Activated CD8-positive, alpha-beta memory T cell treated with anti-CD3 and anti-CD28 coated beads, Interleukin-2, amount 50 U/mL, for 24 hours (primary cell): ENCODE measurements around the gene ZNF646.
"Not testable (repeated sequence)": the region's sequence is repeated elsewhere in the genome, so short reads cannot be mapped to it uniquely, and the experiment has no call there.

Experiments
- DNase-seq: peaks from one replicate; pipeline ENCODE4 v3.0.0-alpha.2; 2020; ENCODE audit errors: extremely low read depth

Gene ZNF646

DNA sequence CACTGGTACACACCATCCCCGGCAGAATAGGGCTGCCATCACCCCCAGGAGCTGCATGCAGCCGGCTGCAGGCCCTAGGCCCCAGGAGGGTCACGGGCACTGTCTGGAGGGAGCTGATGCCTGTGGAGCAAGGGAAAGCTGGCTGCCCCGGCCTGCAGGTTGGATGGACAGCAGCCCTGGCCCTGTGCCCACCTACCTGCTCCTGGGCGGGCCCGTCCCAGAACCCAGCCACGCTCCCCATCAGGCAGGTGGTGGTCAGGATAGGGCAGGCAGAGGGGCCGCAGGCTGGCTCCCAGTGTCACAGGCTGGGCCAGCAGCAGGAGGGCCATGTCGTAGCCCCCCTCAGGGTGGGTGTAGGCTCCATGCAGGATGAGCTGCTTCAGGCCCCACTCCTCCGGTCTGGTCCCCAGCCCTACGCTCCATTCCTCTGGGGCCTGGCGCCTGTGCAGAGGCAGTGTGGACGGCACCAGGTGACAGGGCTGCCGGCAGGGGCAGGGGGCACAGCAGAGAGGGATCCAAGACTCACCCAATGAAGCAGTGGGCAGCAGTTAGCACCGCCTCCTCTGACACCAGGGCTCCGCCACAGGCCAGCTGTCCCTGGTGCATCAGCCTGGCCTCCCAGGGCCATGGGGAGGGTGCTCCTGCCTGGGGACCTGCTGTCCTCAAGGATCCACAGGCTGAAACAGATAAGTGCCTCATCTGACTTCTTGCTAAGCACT, 10.5 kb downstream of the ZNF646 start:
- no peak for DNase-seq

DNA sequence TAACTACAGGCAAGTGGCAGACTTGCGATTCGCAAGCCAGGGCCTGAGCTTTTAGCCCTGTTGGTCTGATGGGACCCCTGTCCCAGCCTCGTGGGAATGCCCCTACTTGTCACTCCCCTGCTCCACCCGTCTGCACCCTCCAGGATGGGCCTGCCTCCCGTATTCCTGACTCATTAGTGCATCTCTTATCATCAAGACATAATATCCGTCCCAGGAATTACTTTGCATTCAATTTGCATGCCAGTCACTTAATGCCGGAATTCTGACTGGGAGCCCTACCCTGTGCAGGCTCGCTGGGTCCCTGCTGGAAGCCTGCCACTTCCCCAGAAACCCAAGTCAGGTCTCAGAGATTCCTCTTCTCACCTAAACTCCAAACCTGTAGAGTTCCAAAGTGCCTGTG, 11.2 kb downstream of the ZNF646 start:
- DNase-seq, result no peak

DNA sequence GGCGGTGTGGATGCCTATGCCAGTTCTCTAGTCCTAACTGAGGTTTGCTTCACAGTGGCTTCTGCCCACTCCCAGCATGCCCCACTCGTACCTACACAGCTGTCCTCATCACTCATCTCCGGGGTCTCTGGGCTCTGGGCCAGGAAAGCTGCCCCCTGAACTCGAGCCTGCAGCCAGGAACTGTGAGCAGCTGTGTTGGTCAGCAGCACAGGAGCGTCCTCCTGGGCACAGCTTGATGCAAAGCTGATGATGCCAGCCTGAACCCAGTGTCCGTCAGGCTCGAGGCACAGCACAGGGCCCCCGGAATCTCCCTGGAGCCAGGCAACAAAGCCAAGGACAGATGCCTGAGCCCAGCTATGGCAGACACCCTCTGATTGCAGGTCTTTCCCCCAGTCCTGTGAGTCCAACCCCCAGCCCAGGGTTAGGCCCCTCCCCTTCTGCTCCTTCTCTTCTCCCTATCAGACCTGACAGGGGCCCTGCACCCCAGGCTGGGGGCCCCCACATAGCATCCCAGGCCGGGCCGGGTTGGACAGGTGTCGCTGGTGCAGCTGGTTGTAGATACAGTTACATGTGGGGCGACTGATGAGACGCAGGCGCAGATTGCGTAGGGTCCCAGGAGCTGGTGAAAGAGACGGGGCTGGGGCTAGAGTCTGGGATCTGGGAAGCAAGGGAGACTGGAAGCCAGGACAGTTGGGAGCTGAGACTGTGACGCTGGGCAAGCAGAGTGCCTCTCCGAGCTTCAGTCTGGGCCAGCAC, 11.8 kb downstream of the ZNF646 start:
- no peak for DNase-seq

DNA sequence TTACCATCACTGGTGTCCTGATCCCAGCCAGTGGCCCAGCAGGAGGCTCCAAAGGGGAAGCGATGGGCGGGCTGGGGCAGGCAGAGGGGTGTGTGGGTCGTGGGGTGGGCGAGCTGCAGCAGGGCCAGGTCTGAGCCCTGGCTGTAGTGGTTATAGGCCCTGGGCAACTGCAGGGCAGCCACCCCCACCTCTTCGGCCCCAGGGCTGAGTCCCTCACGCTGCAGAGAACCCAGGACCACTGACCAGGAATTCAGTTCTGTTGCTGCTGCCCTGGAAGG, 12.3 kb downstream of the ZNF646 start:
- DNase-seq, result no peak

DNA sequence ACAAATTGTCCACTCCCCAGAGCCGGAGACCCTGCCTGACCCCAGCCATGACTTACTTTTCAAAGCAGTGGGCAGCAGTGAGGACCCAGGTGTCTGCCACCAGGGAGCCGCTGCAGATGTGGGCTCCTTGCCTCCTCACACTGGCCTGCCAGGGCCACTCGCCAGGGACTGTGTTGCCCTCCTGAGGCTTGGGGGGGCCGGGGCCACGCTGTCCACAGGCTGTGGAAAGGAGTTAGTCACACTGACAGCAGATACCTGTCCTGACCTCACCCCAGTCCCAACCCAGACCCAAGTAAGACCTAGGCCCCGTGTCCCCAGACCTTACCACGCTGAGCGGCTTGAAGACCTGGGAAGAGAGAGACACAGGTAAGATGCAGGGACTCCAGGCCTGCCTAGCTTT, 13.3 kb downstream of the ZNF646 start:
- DNase-seq, result no peak

DNA sequence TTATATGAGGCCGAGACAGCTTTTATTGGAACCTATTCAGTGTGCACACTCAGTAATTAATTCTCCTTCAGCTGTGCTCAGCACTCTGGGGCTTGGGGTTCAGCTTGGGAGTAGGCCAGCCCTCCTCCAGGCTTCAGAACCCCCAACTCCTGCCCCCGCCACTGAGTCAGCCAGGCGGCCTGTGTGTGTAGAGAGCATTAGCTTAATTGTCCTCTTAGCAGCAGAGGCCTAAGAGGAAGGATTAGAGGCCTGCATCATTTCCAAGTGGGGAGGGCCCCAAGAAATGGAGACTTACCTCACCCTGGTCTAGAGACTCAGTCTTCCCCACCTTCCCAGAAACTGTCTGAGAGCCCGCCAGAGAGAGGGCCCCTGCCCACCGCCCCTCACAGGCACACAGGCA, 13.7 kb downstream of the ZNF646 start:
- no peak for DNase-seq

DNA sequence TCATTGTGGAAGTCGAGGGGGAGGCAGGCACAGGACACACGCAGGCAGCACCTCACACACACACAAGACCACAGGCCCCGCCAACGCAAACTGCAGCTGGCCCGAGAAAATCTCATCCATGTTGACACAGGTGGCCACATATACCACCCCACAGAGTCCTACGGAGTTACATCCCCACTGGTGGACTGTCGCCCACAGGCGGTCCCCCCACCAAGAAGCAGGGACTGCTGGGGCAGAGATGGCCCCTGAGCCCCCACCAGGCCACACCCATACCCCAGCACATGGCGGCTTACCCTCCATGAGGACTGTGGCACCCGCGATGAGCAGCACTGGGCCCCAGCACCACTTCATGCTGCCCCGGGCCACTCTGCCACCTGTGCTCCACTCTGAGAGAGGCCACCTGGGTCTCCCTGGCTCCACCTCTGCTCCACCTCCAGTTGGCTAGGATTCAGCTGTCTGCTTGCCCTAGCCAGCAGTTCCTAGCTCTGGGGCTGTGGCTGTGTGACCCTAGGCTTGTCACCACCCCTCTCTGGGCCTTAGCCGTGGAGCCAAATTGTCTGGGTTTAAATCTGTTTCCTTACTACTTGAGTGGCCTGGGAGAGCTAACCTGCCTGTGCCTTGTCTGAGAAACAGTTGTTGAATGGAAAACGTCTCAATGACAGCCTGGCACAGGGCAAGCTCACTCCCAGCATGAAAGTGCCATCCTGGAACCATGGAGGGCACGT, 14.4 kb downstream of the ZNF646 start, which contains the start of gene PRSS53:
PRSS53 (minus strand) TSS at position 485 of the 725 bp plus-strand sequence; CDS start at position 351, 134 bp downstream.
- DNase-seq, result no peak

DNA sequence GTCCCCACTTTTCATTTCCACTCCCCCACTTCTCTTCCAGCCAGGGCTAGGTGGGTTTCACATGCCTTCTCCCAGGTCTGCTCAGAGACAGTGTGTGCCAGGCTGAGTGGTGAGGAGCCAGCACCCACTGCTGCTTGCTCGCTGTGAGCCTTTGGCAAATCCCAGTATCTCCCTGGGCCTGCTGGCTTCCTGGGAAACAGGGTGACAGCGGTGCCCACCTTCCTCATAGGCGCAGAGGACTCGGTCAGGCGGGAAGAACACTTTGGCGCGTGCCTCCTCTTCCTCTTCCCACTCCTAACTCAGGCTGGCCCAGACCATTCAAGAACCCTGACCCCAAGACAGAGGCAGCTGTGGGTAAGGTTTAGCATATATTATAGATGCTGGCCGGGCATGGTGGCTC, 15.0 kb downstream of the ZNF646 start:
- DNase-seq, result no peak

DNA sequence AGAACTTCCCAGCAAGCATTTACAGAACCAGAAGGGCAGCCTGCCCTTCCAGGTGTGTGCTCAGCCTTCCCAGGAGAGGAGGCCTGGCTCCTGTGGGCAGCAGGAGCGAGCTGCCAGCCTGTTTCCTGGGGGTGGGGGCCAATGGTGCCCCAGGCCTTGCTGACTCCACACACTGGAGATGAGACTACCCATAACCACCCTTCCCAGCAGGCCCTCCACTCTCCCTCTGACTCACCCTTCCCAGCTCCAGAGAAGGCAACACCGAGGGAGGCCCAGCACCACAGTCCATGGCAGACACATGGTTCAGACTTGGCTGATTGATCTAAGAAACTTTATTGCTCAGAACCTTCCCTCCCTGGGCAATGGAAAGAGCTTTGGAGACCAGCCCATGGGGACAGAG, 16.3 kb downstream of the ZNF646 start:
- DNase-seq, result no peak

DNA sequence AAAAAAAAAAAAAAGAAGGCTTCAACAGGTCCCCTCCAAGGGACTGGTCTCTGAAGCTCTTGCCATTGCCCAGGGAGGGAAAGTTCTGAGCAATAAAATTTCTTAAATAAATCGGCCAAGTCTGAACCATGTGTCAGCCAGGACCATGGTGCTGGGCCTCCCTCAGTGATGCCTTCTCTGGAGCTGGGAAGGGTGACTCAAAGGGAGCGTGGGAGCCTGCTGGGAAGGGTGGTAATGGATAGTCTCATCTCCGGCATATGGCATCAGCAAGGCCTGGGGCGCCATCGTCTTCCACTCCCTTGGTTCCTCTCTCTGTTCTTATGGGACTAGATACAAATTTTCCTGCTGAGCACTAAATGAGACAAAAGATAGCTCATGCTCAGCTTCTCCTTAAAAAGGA, 18.1 kb downstream of the ZNF646 start:
- DNase-seq, result no peak

DNA sequence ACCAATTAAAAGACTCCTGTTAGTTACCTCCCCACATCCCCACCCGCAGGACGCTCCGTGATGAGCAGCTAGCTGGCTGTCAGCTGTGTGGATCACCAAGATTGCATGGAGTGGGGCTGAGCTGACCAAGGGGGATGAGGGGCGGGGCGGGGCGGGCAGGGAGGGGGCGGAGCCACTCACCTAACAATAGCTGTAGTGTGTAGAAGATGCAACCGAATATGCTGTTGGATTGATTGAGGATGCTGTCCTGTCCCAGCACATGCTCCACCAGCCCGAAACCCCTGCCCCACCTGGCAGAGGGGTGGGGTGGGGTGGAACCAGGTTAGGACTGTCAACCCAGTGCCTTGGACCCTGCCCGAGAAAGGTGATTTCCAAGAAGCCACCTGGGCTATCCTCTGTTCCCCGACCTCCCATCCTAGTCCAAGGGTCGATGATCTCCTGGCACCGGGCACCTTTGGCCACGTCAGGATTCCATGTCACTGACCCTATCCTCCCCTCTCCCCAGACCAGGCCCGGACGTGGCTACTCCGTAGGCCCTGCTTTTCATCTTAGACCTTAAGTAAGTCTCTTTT, 19.0 kb downstream of the ZNF646 start:
- no peak for DNase-seq

DNA sequence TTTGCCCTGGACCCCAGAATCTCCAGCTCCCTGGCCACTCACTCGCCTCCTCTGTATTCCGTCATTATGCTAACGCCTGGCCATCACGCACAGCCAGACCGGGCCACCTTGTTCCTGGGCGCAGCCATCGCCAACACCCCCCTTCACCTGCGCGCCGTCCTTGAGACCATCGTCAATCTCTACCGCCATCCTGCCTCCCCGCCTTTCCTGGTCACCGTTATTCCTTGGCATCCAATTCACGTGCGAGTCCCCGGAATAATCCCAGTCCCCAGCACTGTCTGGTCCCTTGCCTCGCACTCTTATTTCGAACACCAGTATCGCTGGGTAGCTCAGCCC, 19.8 kb downstream of the ZNF646 start:
- no peak for DNase-seq

DNA sequence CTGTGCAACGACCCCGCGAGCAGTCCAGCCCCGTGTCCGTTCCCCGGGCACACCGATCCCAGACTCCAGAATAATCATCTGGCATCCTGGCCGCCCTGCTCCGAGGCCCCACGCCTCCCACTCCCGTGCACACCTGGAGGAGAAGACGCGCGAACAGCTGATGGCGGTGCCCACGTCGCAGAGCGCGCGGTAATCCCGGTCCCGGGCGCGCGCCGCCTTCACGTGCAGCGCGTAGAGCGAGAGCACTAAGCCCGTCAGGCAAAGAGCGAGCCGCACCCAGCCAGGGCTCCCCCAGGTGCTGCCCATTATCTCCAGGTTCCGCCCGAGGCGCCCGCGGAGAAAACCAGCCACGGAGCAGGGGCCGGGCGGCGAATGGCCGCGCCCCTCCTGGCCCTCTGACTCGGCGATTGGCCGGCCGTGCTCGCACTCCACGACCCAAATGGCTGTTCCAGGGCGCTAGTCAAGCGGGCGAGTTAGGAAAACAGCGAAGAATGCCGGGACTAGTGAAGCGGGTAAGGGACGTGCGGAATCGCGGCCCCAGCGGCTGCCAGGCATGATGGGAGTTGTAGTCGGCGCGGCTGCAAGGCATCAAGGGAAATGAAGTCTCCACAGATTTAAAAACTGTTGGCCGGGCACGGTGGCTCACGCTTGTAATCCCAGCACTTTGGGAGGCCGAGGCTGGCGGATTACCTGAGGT, 20.4 kb downstream of the ZNF646 start, which contains the start of gene VKORC1:
VKORC1 (minus strand) TSS at position 374 of the 697 bp plus-strand sequence; CDS start at position 306, 68 bp downstream.
- DNase-seq, result peak; percentile 78

DNA sequence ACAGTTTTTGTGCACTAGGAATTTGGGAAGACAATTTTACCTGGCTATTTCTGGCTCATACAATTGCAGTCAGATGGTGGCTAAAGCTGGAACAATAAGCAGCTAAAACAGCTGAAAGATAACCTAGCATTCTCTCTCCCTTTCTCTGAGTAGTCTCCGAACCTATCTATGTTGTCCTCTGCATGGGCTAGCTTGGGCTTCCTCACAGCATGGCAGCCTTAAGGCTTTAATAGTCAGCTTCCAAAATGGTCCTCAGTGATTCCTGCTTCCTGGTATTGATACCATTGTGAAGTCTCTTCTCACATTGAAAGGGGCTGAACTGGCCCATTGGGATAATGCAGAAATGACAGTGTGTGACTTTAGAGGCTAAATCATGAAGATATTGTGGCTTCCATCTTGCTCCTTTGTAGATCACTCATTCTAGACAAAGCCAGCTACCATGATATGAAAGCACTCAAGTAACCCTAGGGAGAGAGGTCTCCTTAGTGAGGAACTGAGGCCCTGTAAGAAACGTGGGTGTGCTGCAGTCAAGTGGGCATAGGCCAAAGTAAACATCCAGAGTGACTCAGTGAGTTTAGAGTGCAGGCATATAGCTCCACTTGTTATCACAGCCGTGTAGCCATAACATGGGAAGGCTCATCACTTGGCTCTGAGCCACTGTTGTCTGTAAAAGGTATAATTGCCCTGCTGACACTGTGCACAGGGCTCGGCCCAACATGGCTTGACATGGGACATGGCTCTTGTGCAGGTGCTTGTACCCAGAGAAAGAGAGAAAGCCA, 25.8 kb downstream of the ZNF646 start:
- DNase-seq, result no peak

DNA sequence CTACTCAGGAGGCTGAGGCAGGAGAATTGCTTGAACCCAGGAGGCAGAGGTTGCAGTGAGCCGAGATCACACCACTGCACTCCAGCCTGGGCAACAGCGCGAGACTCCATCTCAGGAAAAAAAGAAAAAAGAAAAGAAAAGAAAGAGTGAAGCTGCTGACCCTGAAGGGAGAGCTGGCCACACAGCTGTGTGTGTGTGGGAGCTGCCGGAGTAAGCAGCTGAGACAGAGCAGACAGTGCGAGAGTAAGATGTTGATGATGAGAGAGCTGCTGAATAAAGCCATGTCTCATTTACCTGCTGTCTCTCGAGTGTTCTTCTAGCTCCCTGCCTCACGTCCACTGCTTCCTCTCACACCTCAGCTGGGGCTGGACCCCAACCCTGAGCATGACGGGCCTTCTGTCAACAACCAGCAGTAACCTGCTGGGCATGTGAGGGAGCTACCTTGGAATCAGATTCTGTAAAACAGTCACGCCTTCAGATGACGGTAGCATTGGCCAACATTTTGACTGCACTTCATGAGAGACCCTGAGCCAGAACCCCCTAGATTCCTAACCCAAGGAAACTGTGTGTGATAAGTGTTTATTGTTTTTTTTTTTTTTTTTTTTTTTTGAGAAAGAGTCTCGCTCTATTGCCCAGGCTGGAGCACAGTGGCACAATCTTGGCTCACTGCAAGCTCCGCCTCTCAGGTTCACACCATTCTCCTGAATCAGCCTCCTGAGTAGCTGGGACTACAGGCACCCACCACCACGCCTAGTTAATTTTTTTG, 26.8 kb downstream of the ZNF646 start:
- not testable (repeated sequence) for DNase-seq

DNA sequence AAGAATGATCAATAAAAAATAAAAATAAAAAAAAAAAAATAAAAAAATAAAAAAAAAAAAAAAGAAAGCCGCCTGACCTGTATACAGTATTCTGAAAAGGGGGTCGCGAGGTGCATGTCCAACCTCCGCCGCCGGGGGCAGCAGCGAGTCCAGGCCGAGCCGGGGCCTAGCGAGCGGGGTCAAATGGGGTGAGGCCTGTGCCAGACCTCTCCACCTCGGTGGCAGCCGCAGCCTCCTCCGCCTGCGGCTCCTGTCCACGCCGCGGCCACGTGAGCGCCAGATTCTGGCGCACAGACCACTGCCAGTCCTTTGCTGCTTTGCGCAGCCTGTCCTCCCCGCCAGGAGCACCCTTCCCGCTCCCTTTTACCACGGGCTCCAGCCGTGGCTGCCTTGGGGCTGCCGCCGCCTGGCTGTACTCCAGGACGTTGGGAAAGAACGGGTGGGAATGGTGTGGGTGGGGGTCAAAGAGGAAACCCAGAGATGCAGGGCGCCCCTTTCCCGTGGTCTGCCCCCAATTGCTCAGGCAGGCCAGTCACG, 31.5 kb downstream of the ZNF646 start:
- DNase-seq, result peak; percentile 62

DNA sequence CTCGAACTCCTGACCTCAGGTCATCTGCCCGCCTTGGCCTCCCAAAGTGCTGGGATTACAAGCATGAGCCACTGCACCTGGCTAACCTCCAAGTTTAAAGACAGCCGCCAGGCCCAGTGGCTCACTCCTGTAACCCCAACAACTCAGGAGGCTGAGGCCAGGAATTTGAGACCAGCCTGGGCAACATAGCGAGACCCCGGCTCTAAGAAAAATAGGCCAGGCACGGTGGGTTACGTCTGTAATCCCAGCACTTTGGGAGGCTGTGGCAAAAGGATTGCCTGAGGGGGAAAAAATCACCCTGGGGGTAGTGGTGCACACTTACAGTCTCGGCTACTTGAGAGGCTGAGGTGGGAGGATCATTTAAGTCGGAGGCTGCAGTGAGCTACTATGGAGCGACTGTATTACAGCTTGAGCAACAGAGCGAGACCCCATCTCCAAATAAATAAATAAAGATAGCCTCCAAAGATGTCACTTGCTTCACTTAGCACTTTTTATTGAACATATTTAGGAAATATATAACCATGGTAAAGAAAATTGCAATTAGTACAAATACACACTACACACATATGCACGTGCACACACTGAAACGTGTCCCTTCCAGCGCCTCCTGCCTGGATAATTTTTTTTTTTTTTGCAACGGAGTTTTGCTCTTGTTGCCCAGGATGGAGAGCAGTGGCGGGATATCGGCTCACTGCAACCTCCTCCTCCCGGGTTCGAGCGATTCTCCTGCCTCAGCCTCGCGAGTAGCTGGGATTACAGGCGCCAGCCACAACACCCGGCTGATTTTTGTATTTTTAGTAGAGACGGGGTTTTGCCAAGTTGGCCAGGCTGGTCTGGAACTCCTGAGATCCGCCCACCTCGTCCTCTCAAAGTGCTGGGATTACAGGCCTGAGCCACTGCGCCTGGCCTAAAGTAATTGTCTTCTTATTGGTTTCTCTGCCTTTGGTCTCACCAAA, 32.6 kb downstream of the ZNF646 start:
- DNase-seq, result no peak

DNA sequence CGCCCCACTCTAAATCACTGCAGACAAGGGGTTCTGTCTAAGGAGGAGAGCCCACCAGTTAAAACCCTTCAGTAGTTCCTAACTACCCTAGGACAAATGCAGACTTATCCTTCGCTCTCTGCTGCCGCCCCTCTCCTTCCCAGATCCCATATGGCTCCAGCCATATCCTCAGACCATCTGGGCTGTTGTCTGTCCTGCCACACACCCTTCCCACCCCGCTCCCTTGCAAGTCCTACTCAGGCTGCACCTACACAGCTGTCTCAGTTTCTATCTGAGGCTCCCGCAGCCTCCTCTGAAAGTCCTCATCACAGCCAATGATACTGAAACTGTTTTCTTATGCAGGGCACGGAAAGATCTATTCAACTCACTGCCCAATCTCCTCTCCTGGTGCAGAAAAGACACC, 33.2 kb downstream of the ZNF646 start:
- DNase-seq, result no peak
